Neural cell (in vitro differentiated cells): ENCODE measurements around the gene MMP25. TPM values are rescaled to one million over a fixed set of nuclear protein-coding genes. Genes with fewer than 3 reads are reported as not detected.

ENCODE experiments used
- H2AFZ ChIP-seq: fragments of 200-600, 300-800 bp; sonication (generic), shearing (Covaris generic); 2 replicates; pipeline ENCODE4 v1.6.0; 2014; ENCODE audit warnings: low read depth, mild to moderate bottlenecking, antibody characterized with exemption, low read length, moderate library complexity
- H3F3A ChIP-seq: fragments of 200-600 bp; shearing (Covaris generic); 2 replicates; pipeline ENCODE4 v1.6.1; 2016; ENCODE audit warnings: mild to moderate bottlenecking, moderate library complexity, mixed read lengths, antibody characterized with exemption, low read length; ENCODE audit not compliant: insufficient read depth, poor library complexity, severe bottlenecking
- H3K27ac ChIP-seq: fragments of 200-600, 300-800 bp; sonication (generic), shearing (Covaris generic); 2 replicates; pipeline ENCODE4 v1.5.1; 2014; ENCODE audit warnings: mild to moderate bottlenecking, low read length, moderate library complexity
- H3K27me3 ChIP-seq: fragments of 300-800, 200-600 bp; sonication (generic), shearing (Covaris generic); 2 replicates; pipeline ENCODE4 v1.6.0; 2014; ENCODE audit warnings: mild to moderate bottlenecking, low read depth, low read length, moderate library complexity; ENCODE audit not compliant: insufficient read depth
- H3K36me3 ChIP-seq: fragments of 300-800, 200-600 bp; sonication (generic), shearing (Covaris generic); 2 replicates; pipeline ENCODE4 v1.5.1; 2014; ENCODE audit warnings: mild to moderate bottlenecking, antibody characterized with exemption, low read length, moderate library complexity; ENCODE audit not compliant: insufficient read depth
- H3K4me2 ChIP-seq: fragments of 300-800, 200-600 bp; sonication (generic), shearing (Covaris generic); 2 replicates; pipeline ENCODE4 v1.6.0; 2014; ENCODE audit warnings: mild to moderate bottlenecking, low read length
- H3K4me3 ChIP-seq: fragments of 300-800, 200-600 bp; sonication (generic), shearing (Covaris generic); 2 replicates; pipeline ENCODE4 v1.5.1; 2014; ENCODE audit warnings: mild to moderate bottlenecking, low read length, moderate library complexity
- H3K79me2 ChIP-seq: fragments of 200-600 bp; shearing (Covaris generic); replicated peaks from 2 replicates; pipeline ENCODE4 v1.6.0; 2014; ENCODE audit warnings: mild to moderate bottlenecking, low read length, moderate library complexity; ENCODE audit not compliant: insufficient read depth
- H3K9ac ChIP-seq: fragments of 300-800, 200-600 bp; sonication (generic), shearing (Covaris generic); 2 replicates; pipeline ENCODE4 v1.6.1; 2016; ENCODE audit warnings: mild to moderate bottlenecking, low read length, mixed read lengths
- H3K9me2 ChIP-seq: fragments of 200-600 bp; shearing (Covaris generic); 2 replicates; pipeline ENCODE4 v1.6.1; 2016; ENCODE audit warnings: mild to moderate bottlenecking, low read length, mixed read lengths; ENCODE audit not compliant: insufficient read depth
- H3K9me3 ChIP-seq: fragments of 200-600, 300-800 bp; sonication (generic), shearing (Covaris generic); 2 replicates; pipeline ENCODE4 v1.6.1; 2016; ENCODE audit warnings: mild to moderate bottlenecking, mixed run types, low read length, moderate library complexity, mixed read lengths
- H4K20me1 ChIP-seq: fragments of 200-600 bp; shearing (Covaris generic); 2 replicates; pipeline ENCODE4 v1.6.1; 2016; ENCODE audit warnings: mild to moderate bottlenecking, mixed run types; ENCODE audit not compliant: insufficient read depth
- CTCF ChIP-seq: fragments of 450-650 bp; IDR thresholded peaks from 2 replicates; pipeline ENCODE4 v1.5.1; 2014; ENCODE audit warnings: antibody characterized with exemption, mild to moderate bottlenecking, moderate library complexity; ENCODE audit not compliant: poor library complexity, severe bottlenecking
- EP300 ChIP-seq: fragments of 450-650 bp; conservative IDR thresholded peaks from 2 replicates; pipeline ENCODE4 v1.6.1; 2014; ENCODE audit warnings: antibody characterized with exemption, mild to moderate bottlenecking, moderate library complexity; ENCODE audit not compliant: poor library complexity, severe bottlenecking
- EZH2 ChIP-seq: fragments of 200-600, 300-800 bp; shearing (Covaris generic), sonication (generic); IDR thresholded peaks from 2 replicates; pipeline ENCODE4 v1.6.1; 2014; ENCODE audit warnings: antibody characterized with exemption, low read length, borderline replicate concordance, mild to moderate bottlenecking; ENCODE audit not compliant: insufficient read depth, poor library complexity, severe bottlenecking
- MXI1 ChIP-seq: fragments of 450-650 bp; conservative IDR thresholded peaks from 2 replicates; pipeline ENCODE4 v1.6.1; 2014; ENCODE audit warnings: antibody characterized with exemption, mild to moderate bottlenecking; ENCODE audit not compliant: poor library complexity, severe bottlenecking
- POLR2AphosphoS5 ChIP-seq: IDR thresholded peaks from 2 replicates; pipeline ENCODE4 v1.6.1; 2012
- RAD21 ChIP-seq: fragments of 450-650 bp; conservative IDR thresholded peaks from 2 replicates; pipeline ENCODE4 v1.6.1; 2014; ENCODE audit warnings: antibody characterized with exemption, mild to moderate bottlenecking, moderate library complexity
- REST ChIP-seq: IDR thresholded peaks from 2 replicates; pipeline ENCODE4 v1.6.1; 2012; ENCODE audit warnings: borderline replicate concordance
- SMC3 ChIP-seq: fragments of 450-650 bp; conservative IDR thresholded peaks from 2 replicates; pipeline ENCODE4 v1.6.1; 2014; ENCODE audit warnings: antibody characterized with exemption, mild to moderate bottlenecking, moderate library complexity; ENCODE audit not compliant: poor library complexity
- TAF1 ChIP-seq: IDR thresholded peaks from 2 replicates; pipeline ENCODE4 v1.6.1; 2012; ENCODE audit warnings: low read depth
- polyA plus RNA-seq: library from polyadenylated mRNA; depleted of rRNA; stranded (reverse); fragments of >200 nt; gene quantifications from 2 replicates; pipeline ENCODE4 v1.2.3, GENCODE V29; 2014

Gene MMP25
- polyA plus RNA-seq, 1 donor from 2014 or later, result not detected

GRCh38 chr16:3073448-3073847, 27.1 kb downstream of the MMP25 start:
- Histone ChIP-seq H3K9ac (no peak overlapping the region), H3K27ac (no peak overlapping the region), H4K20me1 (no peaks in the 10 kb centered on the region), H3K36me3 (no peaks in the 10 kb centered on the region), H3K9me3 (no peaks in the 10 kb centered on the region), H3K4me2 (no peak overlapping the region), H3K4me3 (no peak overlapping the region), H2AFZ (no peak overlapping the region), H3K79me2 (no peaks in the 10 kb centered on the region), H3K27me3 (no peaks in the 10 kb centered on the region), H3K9me2 (no peaks in the 10 kb centered on the region), H3F3A (no peaks in the 10 kb centered on the region)
- TF ChIP-seq TAF1, result no peak
- no peak for TF ChIP-seq POLR2AphosphoS5
- no peak for TF ChIP-seq RAD21
- TF ChIP-seq CTCF, result no peak
- TF ChIP-seq SMC3, result no peak
- no peak for TF ChIP-seq MXI1
- no peak for TF ChIP-seq REST
- TF ChIP-seq EP300, result no peak
- TF ChIP-seq EZH2, result no peak

- H3K9me3 ChIP-seq, result no peaks in the 10 kb centered on the region
- TF ChIP-seq EZH2 (no peak), RAD21 (no peak), CTCF (no peak), EP300 (no peak), SMC3 (no peak), POLR2AphosphoS5 (no peak), TAF1 (no peak), MXI1 (no peak), REST (no peak)
- H3F3A ChIP-seq, result no peaks in the 10 kb centered on the region
- H3K79me2 ChIP-seq, result no peaks in the 10 kb centered on the region
- H3K27ac ChIP-seq, result no peak overlapping the region
- H3K4me3 ChIP-seq, result no peak overlapping the region
- no peak overlapping the region for H2AFZ ChIP-seq
- H3K27me3 ChIP-seq, result no peaks in the 10 kb centered on the region
- no peaks in the 10 kb centered on the region for H3K9me2 ChIP-seq
- no peaks in the 10 kb centered on the region for H3K36me3 ChIP-seq
- H3K4me2 ChIP-seq, result no peak overlapping the region
- no peak overlapping the region for H3K9ac ChIP-seq
- H4K20me1 ChIP-seq, result no peaks in the 10 kb centered on the region
Measured at GRCh38 chr16:3074860-3075522, 28.6 kb downstream of the MMP25 start.
